GM23338 (cell line): ENCODE data around the gene OGA. TPM values are rescaled to one million over a fixed set of nuclear protein-coding genes. Genes with fewer than 3 reads are reported as not detected.

Source experiments
- ATAC-seq: fragments of 200-7000 bp; cut with Tn5 transposase; 3 replicates; pipeline ENCODE4 v1.9.1; 2020
- DNase-seq: peaks from one replicate; pipeline ENCODE4 v3.0.0-alpha.2; 2015; ENCODE audit warnings: low spot score
- H2AFZ ChIP-seq: fragments of 200-600 bp; sonication (generic); 2 replicates; pipeline ENCODE4 v1.8.0; 2016; ENCODE audit warnings: antibody characterized with exemption, mild to moderate bottlenecking, moderate library complexity
- H3F3A ChIP-seq: fragments of 200-600 bp; sonication (generic); replicated peaks from 2 replicates; pipeline ENCODE4 v1.8.0; 2017; ENCODE audit warnings: antibody characterized with exemption, mixed run types, low read depth
- H3K27ac ChIP-seq: fragments of 200-600 bp; sonication (generic); 2 replicates; pipeline ENCODE4 v1.6.1; 2016; ENCODE audit warnings: low read depth
- H3K27me3 ChIP-seq: fragments of 200-600 bp; sonication (generic); 2 replicates; pipeline ENCODE4 v1.8.0; 2016; ENCODE audit warnings: mild to moderate bottlenecking, mixed run types, moderate library complexity; ENCODE audit not compliant: insufficient read depth
- H3K36me3 ChIP-seq: fragments of 200-600 bp; sonication (generic); 2 replicates; pipeline ENCODE4 v1.8.0; 2016; ENCODE audit warnings: mild to moderate bottlenecking; ENCODE audit not compliant: insufficient read depth
- H3K4me1 ChIP-seq: fragments of 200-600 bp; sonication (generic); 2 replicates; pipeline ENCODE4 v1.8.0; 2016; ENCODE audit warnings: mild to moderate bottlenecking, moderate library complexity; ENCODE audit not compliant: insufficient read depth
- H3K4me2 ChIP-seq: fragments of 200-600 bp; sonication (generic); 2 replicates; pipeline ENCODE4 v1.7.1; 2017; ENCODE audit warnings: mixed run types
- H3K4me3 ChIP-seq: fragments of 200-600 bp; sonication (generic); 2 replicates; pipeline ENCODE4 v1.6.1; 2016; ENCODE audit warnings: mixed run types
- H3K79me2 ChIP-seq: fragments of 200-600 bp; sonication (generic); replicated peaks from 2 replicates; pipeline ENCODE4 v1.8.0; 2017; ENCODE audit warnings: mild to moderate bottlenecking; ENCODE audit not compliant: insufficient read depth
- H3K9me2 ChIP-seq: fragments of 200-600 bp; sonication (generic); 2 replicates; pipeline ENCODE4 v1.8.0; 2017; ENCODE audit not compliant: insufficient read depth
- H4K20me1 ChIP-seq: fragments of 200-600 bp; sonication (generic); replicated peaks from 2 replicates; pipeline ENCODE4 v1.8.0; 2017; ENCODE audit warnings: mild to moderate bottlenecking; ENCODE audit not compliant: insufficient read depth
- H3K27ac Mint-ChIP-seq: 2 replicates; pipeline ENCODE4 v1.8.0; 2020; ENCODE audit warnings: inconsistent platforms, mild to moderate bottlenecking, moderate library complexity, mixed read lengths
- H3K27me3 Mint-ChIP-seq: 3 replicates; pipeline ENCODE4 v1.8.0; 2022; ENCODE audit warnings: low read depth, mild to moderate bottlenecking, moderate library complexity, mixed read lengths, inconsistent platforms; ENCODE audit not compliant: insufficient read depth, poor library complexity
- H3K36me3 Mint-ChIP-seq: 3 replicates; pipeline ENCODE4 v1.8.0; 2021; ENCODE audit warnings: low read depth, mild to moderate bottlenecking, inconsistent platforms, moderate library complexity, mixed read lengths
- H3K4me1 Mint-ChIP-seq: 3 replicates; pipeline ENCODE4 v1.8.0; 2020; ENCODE audit warnings: mild to moderate bottlenecking, inconsistent platforms, mixed read lengths
- H3K4me3 Mint-ChIP-seq: 3 replicates; pipeline ENCODE4 v1.8.0; 2021; ENCODE audit warnings: moderate library complexity, mild to moderate bottlenecking, inconsistent platforms, mixed read lengths
- H3K9me3 Mint-ChIP-seq: 3 replicates; pipeline ENCODE4 v1.8.0; 2020; ENCODE audit warnings: moderate library complexity, mild to moderate bottlenecking, inconsistent platforms, mixed read lengths
- CREB1 ChIP-seq: fragments of 250-450 bp; sonication (Bioruptor Pico); IDR thresholded peaks from 2 replicates; pipeline ENCODE4 v1.5.0; 2020; ENCODE audit warnings: low read depth, mild to moderate bottlenecking, moderate library complexity
- CTCF ChIP-seq, 2 experiments: fragments of 200-600 bp in 1 of 2; sonication (generic) in 1 of 2; conservative IDR thresholded peaks; 2 replicates each; pipeline versions ENCODE4 v1.5.1 to v1.6.1; 2016 to 2017; ENCODE audit warnings: antibody characterized with exemption in 2 of 2, low read depth in 2 of 2, mild to moderate bottlenecking in 2 of 2, moderate library complexity in 1 of 2
- ETS1 ChIP-seq: IDR thresholded peaks from 2 replicates; pipeline ENCODE4 v1.6.1; 2016; ENCODE audit warnings: antibody characterized with exemption
- EZH2 ChIP-seq: fragments of 200-600 bp; sonication (generic); IDR thresholded peaks from one replicate; pipeline ENCODE4 v1.8.0; 2017; ENCODE audit warnings: antibody characterized with exemption, mild to moderate bottlenecking, low read depth; ENCODE audit not compliant: unreplicated experiment
- JUNB ChIP-seq: IDR thresholded peaks from one replicate; pipeline ENCODE4 v1.6.1; 2016; ENCODE audit warnings: antibody characterized with exemption; ENCODE audit not compliant: unreplicated experiment
- POLR2AphosphoS5 ChIP-seq: IDR thresholded peaks from 2 replicates; pipeline ENCODE4 v1.6.1; 2016; ENCODE audit warnings: antibody characterized with exemption, low read depth
- REST ChIP-seq: IDR thresholded peaks from one replicate; pipeline ENCODE4 v1.6.1; 2018; ENCODE audit warnings: antibody characterized with exemption; ENCODE audit not compliant: unreplicated experiment
- STAT1 ChIP-seq: IDR thresholded peaks from one replicate; pipeline ENCODE4 v1.6.1; 2016; ENCODE audit warnings: antibody characterized with exemption; ENCODE audit not compliant: unreplicated experiment
- ZNF114 ChIP-seq: fragments of 250-450 bp; sonication (Bioruptor Pico); IDR thresholded peaks from 2 replicates; pipeline ENCODE4 v1.5.0; 2020; ENCODE audit warnings: mild to moderate bottlenecking, moderate library complexity
- ZNF331 ChIP-seq: fragments of 250-450 bp; sonication (Bioruptor Pico); IDR thresholded peaks from 2 replicates; pipeline ENCODE4 v1.5.0; 2020; ENCODE audit warnings: low read depth, mild to moderate bottlenecking, moderate library complexity
- ZNF462 ChIP-seq: fragments of 250-450 bp; sonication (Bioruptor Pico); IDR thresholded peaks from 2 replicates; pipeline ENCODE4 v1.5.0; 2020; ENCODE audit warnings: mild to moderate bottlenecking, moderate library complexity
- polyA plus RNA-seq: library from polyadenylated mRNA; unstranded; fragments of >200 nt; fragmentation: Nextera tagmentation; extraction: Ambion mirVana; gene quantifications from 2 replicates; pipeline ENCODE4 v1.2.1, GENCODE V29; 2016
- total RNA-seq: library from RNA; depleted of rRNA; stranded (reverse); fragments of >200 nt; shearing (Covaris generic); gene quantifications from 2 replicates; pipeline ENCODE4 v1.2.3, GENCODE V29; 2014

OGA gene
- total and polyA plus RNA-seq, 2 experiments from 2014 or later, result 68.4 to 131 TPM

GRCh38 chr10:101837748-101838147, 19.5 kb upstream of the OGA start (continued):
- no peak for TF ChIP-seq STAT1
- no peak for TF ChIP-seq CTCF (conservative IDR thresholded peaks at IDR 0.05; ENCODE audit: low read depth in 2 of 2)
- TF ChIP-seq CREB1 (CRISPR knock-in tag), result no peak
- TF ChIP-seq JUNB, result no peak
- no peak for TF ChIP-seq ETS1

GRCh38 chr10:101835362-101835761, 17.1 kb upstream of the OGA start:
- Histone ChIP-seq H3F3A (peaks cover 7% of the 10 kb centered on the region), H3K27ac (no peak overlapping the region), H3K4me3 (no peak overlapping the region), H2AFZ (no peak overlapping the region), H3K79me2 (no peaks in the 10 kb centered on the region), H3K27me3 (no peaks in the 10 kb centered on the region), H3K4me1 (peaks cover 16% of the 10 kb centered on the region), H4K20me1 (no peaks in the 10 kb centered on the region; the same call in 1 of the 2 replicates), H3K36me3 (no peaks in the 10 kb centered on the region), H3K9me2 (no peaks in the 10 kb centered on the region), H3K4me2 (no peak overlapping the region)
- no peaks in the 10 kb centered on the region for H3K36me3 Mint-ChIP-seq
- DNase-seq (no peak), ATAC-seq (no peak)
- H3K9me3 Mint-ChIP-seq, result no peaks in the 10 kb centered on the region; the same call in 2 of the 3 replicates
- H3K4me3 Mint-ChIP-seq, result no peak overlapping the region
- TF ChIP-seq REST (no peak), ETS1 (no peak), EZH2 (no peak), ZNF331 (CRISPR knock-in tag) (no peak), ZNF114 (CRISPR knock-in tag) (no peak), STAT1 (no peak), POLR2AphosphoS5 (no peak), ZNF462 (CRISPR knock-in tag) (no peak)
- 0 out of 2 replicates have a peak overlapping the region, but pooled peaks have one; percentile 31 for H3K27ac Mint-ChIP-seq
- H3K27me3 Mint-ChIP-seq, result peaks cover 26% of the 10 kb centered on the region
- peaks cover 32% of the 10 kb centered on the region for H3K4me1 Mint-ChIP-seq
